Mesenchymal stem cell (in vitro differentiated cells and primary cell): ENCODE measurements around the gene ZBTB3.

Source experiments
- DNase-seq: peaks from one replicate; pipeline ENCODE4 v3.0.0-alpha.2; 2013
- H2AFZ ChIP-seq: one replicate; pipeline ENCODE4 v1.6.1; 2013; ENCODE audit warnings: low read depth, mild to moderate bottlenecking, control low read depth, inconsistent platforms, low read length, moderate library complexity
- H2AK5ac ChIP-seq: 2 replicates; pipeline ENCODE4 v1.6.1; 2013; ENCODE audit warnings: low read length, moderate library complexity, mild to moderate bottlenecking, inconsistent platforms; ENCODE audit not compliant: severe bottlenecking
- H2BK120ac ChIP-seq: one replicate; pipeline ENCODE4 v1.6.1; 2013; ENCODE audit warnings: low read depth, mild to moderate bottlenecking, inconsistent platforms, low read length, moderate library complexity
- H2BK12ac ChIP-seq, 2 experiments: one replicate each; pipeline ENCODE4 v1.6.1; 2013; ENCODE audit warnings: inconsistent platforms in 2 of 2, low read length in 2 of 2, mild to moderate bottlenecking in 2 of 2, moderate library complexity in 2 of 2, control low read depth in 1 of 2
- H2BK15ac ChIP-seq: one replicate; pipeline ENCODE4 v1.6.1; 2013; ENCODE audit warnings: mild to moderate bottlenecking, low read depth, inconsistent platforms; ENCODE audit not compliant: poor library complexity, severe bottlenecking
- H2BK5ac ChIP-seq: 2 replicates; pipeline ENCODE4 v1.6.1; 2013; ENCODE audit warnings: low read depth, mild to moderate bottlenecking, low read length, control low read depth, inconsistent platforms; ENCODE audit not compliant: poor library complexity, severe bottlenecking
- H3K14ac ChIP-seq, 2 experiments: one replicate each; pipeline ENCODE4 v1.6.1; 2013; ENCODE audit warnings: inconsistent platforms in 2 of 2, low read length in 2 of 2, control low read depth in 1 of 2, mild to moderate bottlenecking in 1 of 2, moderate library complexity in 1 of 2
- H3K18ac ChIP-seq, 2 experiments: one replicate each; pipeline ENCODE4 v1.6.1; 2013; ENCODE audit warnings: inconsistent platforms in 2 of 2, low read length in 2 of 2, control low read depth in 1 of 2, low read depth in 1 of 2, mild to moderate bottlenecking in 1 of 2
- H3K23ac ChIP-seq, 2 experiments: one replicate each; pipeline ENCODE4 v1.6.1; 2013; ENCODE audit warnings: inconsistent platforms in 2 of 2, low read length in 2 of 2, mild to moderate bottlenecking in 2 of 2, moderate library complexity in 2 of 2, control low read depth in 1 of 2
- H3K27ac ChIP-seq: 2 replicates; pipeline ENCODE4 v1.5.1; 2013; ENCODE audit warnings: mild to moderate bottlenecking, moderate library complexity, low read length, control low read depth, inconsistent platforms; ENCODE audit not compliant: poor library complexity, severe bottlenecking
- H3K27me3 ChIP-seq, 2 experiments: 2 replicates each; pipeline versions ENCODE4 v1.6.1 to v1.7.0; 2013; ENCODE audit warnings: low read length in 2 of 2, mild to moderate bottlenecking in 2 of 2, moderate library complexity in 2 of 2, control low read depth in 1 of 2, inconsistent platforms in 1 of 2; ENCODE audit not compliant: control insufficient read depth in 1 of 2, insufficient read depth in 1 of 2
- H3K36me3 ChIP-seq, 2 experiments: 2 replicates each; pipeline versions ENCODE4 v1.6.1 to v1.7.0; 2013; ENCODE audit warnings: low read length in 2 of 2, control low read depth in 1 of 2, inconsistent platforms in 1 of 2, low read depth in 1 of 2, mild to moderate bottlenecking in 1 of 2; ENCODE audit not compliant: insufficient read depth in 2 of 2, control insufficient read depth in 1 of 2
- H3K4ac ChIP-seq, 2 experiments: one replicate each; pipeline ENCODE4 v1.6.1; 2013; ENCODE audit warnings: inconsistent platforms in 2 of 2, low read length in 2 of 2, mild to moderate bottlenecking in 2 of 2, moderate library complexity in 2 of 2, control low read depth in 1 of 2, low read depth in 1 of 2
- H3K4me1 ChIP-seq: 2 replicates; pipeline ENCODE4 v1.6.1; 2013; ENCODE audit warnings: low read depth, low read length, control low read depth; ENCODE audit not compliant: control insufficient read depth, insufficient read depth
- H3K4me2 ChIP-seq: 2 replicates; pipeline ENCODE4 v1.6.1; 2013; ENCODE audit warnings: low read length, mild to moderate bottlenecking, inconsistent platforms; ENCODE audit not compliant: poor library complexity, severe bottlenecking
- H3K4me3 ChIP-seq, 2 experiments: 2 replicates each; pipeline versions ENCODE4 v1.5.1 to v1.7.0; 2013; ENCODE audit warnings: low read length in 2 of 2, mild to moderate bottlenecking in 2 of 2, control low read depth in 1 of 2, low read depth in 1 of 2; ENCODE audit not compliant: insufficient read depth in 1 of 2
- H3K79me1 ChIP-seq: replicated peaks from 2 replicates; pipeline ENCODE4 v1.6.1; 2013; ENCODE audit warnings: mild to moderate bottlenecking, control low read depth, low read length, inconsistent platforms; ENCODE audit not compliant: poor library complexity, severe bottlenecking
- H3K9ac ChIP-seq: 2 replicates; pipeline ENCODE4 v1.7.0; 2013; ENCODE audit warnings: mild to moderate bottlenecking, low read length, moderate library complexity
- H3K9me3 ChIP-seq: 2 replicates; pipeline ENCODE4 v1.7.0; 2013; ENCODE audit warnings: mild to moderate bottlenecking, low read length; ENCODE audit not compliant: control insufficient read depth
- H4K8ac ChIP-seq: one replicate; pipeline ENCODE4 v1.6.1; 2013; ENCODE audit warnings: inconsistent platforms, mild to moderate bottlenecking, low read length, moderate library complexity
- H4K91ac ChIP-seq: one replicate; pipeline ENCODE4 v1.6.1; 2013; ENCODE audit warnings: mild to moderate bottlenecking, low read length, inconsistent platforms
- WGBS: methylation state at CpG from one replicate; pipeline ENCODE4 v1.1.7; 2013; ENCODE audit warnings: mixed read lengths; 5-methylcytosine and 5-hydroxymethylcytosine counted together

The ZBTB3 gene

DNA sequence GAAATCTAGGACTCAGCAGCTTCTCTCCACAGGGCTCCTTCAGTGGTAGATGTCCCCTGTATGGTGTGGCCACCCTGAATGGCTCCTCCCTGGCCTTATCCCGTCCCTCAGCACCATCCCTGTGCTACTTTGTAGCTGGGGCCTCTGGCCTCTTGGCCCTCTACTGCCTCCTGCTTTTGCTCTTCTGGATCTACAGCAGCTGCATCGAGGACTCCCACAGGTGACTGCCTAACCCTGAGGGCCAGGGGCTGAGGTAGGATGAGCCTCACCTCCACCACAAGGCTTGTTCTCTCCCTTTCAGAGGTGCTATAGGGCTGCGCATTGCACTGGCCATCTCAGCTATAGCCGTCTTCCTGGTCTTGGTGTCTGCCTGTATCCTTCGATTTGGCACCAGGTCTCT is 35.0 kb upstream of the ZBTB3 start:
- Histone ChIP-seq H2BK15ac (no peak overlapping the region), H4K8ac (peak overlapping the region; percentile 56), H3K27me3 (no peaks in the 10 kb centered on the region), H3K9me3 (no peaks in the 10 kb centered on the region), H3K27ac (peak overlapping the region; percentile 4), H3K4me3 (peak overlapping the region; percentile 12 to 92), H3K79me1 (peaks cover 2% of the 10 kb centered on the region), H3K4me1 (peaks cover 20% of the 10 kb centered on the region), H3K36me3 (peaks cover 42 to 50% of the 10 kb centered on the region in 2 experiments), H2BK120ac (no peak overlapping the region), H3K23ac (peak overlapping the region in 1 of 2 experiments; percentile 57), H3K9ac (peak overlapping the region; percentile 31), H3K4me2 (no peak overlapping the region), H3K4ac (no peak overlapping the region), H3K14ac (no peak overlapping the region), H2AFZ (no peak overlapping the region), H2AK5ac (no peak overlapping the region), H4K91ac (no peak overlapping the region), H2BK12ac (no peak overlapping the region), H2BK5ac (no peak overlapping the region), H3K18ac (no peak overlapping the region)
- WGBS = 93% methylated on average over 5 of the region's 5 CpGs
- DNase-seq = no peak

DNA sequence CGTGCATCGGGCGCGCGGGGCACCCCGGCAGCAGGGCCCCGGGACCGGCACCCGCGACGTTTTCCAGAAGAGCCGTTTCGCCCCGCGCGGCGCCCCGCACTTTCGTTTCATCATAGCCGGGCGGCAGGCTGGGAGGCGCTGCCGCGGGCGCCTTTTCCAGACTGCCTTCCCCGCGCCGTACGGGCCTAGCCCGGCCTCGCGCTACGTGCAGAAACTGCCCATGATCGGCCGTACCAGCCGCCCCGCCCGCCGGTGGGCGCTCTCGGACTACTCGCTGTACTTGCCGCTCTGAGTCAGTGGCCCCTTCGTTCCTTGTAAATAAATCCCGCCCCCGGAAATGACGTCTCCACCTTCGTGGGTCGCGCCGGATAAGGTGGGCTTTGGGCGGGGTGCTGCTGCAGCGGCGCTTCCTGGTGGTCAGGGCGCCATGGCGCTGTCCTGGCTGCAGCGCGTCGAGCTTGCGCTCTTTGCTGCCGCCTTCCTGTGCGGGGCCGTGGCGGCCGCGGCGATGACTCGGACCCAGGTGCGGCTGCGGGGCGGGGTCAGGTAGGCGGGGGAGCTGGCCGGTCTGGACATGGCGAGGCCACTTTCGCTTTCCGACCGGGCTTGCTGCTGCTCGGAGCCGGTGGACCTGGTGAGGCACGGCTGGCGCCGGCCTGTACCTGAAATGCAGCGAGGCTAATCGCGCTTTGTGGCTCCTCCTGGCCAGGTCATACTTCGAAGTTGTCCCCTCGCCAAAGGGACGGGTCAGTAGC is 33.2 kb upstream of the ZBTB3 start, which contains the start of gene TMEM179B:
Gene TMEM179B, plus strand, starts transcription at position 398 of the 755 bp plus-strand sequence. Its CDS starts 30 bp downstream, at position 428.
- no peak within 1 kb of the TSS for H2BK12ac ChIP-seq

DNA sequence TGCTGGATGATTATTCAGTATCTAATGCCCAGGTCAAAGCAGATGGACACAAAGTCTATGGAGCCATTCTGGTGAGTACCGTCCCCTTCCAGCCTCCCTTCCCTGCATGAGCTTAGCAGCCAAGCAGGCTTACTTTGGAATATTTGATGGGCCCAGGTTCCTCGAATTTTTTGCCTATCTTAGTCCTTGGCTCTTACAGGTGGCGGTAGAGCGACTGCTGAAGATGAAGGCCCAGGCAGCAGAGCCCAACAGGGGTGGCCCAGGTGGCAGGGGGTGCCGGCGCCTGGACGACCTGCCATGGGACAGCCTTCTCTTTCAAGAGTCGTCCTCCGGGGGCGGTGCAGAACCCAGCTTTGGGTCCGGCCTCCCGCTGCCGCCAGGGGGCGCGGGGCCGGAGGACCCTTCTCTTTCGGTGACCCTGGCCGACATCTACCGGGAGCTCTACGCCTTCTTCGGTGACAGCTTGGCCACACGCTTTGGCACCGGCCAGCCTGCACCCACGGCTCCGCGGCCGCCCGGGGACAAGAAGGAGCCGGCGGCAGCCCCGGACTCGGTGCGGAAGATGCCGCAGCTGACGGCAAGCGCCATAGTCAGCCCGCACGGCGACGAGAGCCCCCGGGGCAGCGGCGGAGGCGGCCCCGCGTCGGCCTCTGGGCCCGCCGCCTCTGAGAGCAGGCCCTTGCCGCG is 32.5 kb upstream of the ZBTB3 start:
- H2BK5ac ChIP-seq = peak overlapping the region; percentile 40
- H3K23ac ChIP-seq = no peak overlapping the region
- no peak overlapping the region for H2BK12ac ChIP-seq
- H3K4me2 ChIP-seq = peak overlapping the region; percentile 99
- H4K91ac ChIP-seq = peak overlapping the region; percentile 31
- peak overlapping the region; percentile 83 for H2AFZ ChIP-seq
- no peaks in the 10 kb centered on the region for H3K9me3 ChIP-seq
- H2BK15ac ChIP-seq = peak overlapping the region; percentile 89
- H3K18ac ChIP-seq = peak overlapping the region; percentile 75 to 86
- peaks cover 10% of the 10 kb centered on the region for H3K79me1 ChIP-seq
- no peak overlapping the region for H2AK5ac ChIP-seq
- H2BK120ac ChIP-seq = peak overlapping the region; percentile 55
- peaks cover 16% of the 10 kb centered on the region for H3K4me1 ChIP-seq
- H3K27me3 ChIP-seq = no peaks in the 10 kb centered on the region
- peak overlapping the region; percentile 91 for H3K9ac ChIP-seq
- no peak overlapping the region for H3K14ac ChIP-seq
- peaks cover 38 to 48% of the 10 kb centered on the region in 2 experiments for H3K36me3 ChIP-seq
- DNase-seq = peak; percentile 88
- peak overlapping the region in 1 of 2 experiments; percentile 69 for H3K4ac ChIP-seq
- peak overlapping the region; percentile 59 for H4K8ac ChIP-seq
- peak overlapping the region; percentile 52 for H3K27ac ChIP-seq
- H3K4me3 ChIP-seq = peak overlapping the region; percentile 90 to 92
- WGBS = 3% methylated on average over 43 of the region's 51 CpGs

More for the DNA sequence above, 33.2 kb upstream of the ZBTB3 start, which contains the start of gene TMEM179B:
- peak within 1 kb of the TSS; percentile 91 for H4K91ac ChIP-seq
- peaks cover 34 to 43% of the 10 kb centered on the region in 2 experiments for H3K36me3 ChIP-seq
- H2BK5ac ChIP-seq = peak within 1 kb of the TSS; percentile 40
- H2AK5ac ChIP-seq = no peak within 1 kb of the TSS
- peak within 1 kb of the TSS; percentile 5 to 96 for H3K4ac ChIP-seq
- H2BK15ac ChIP-seq = peak within 1 kb of the TSS; percentile 89
- peak within 1 kb of the TSS; percentile 91 for H3K9ac ChIP-seq
- H3K23ac ChIP-seq = peak within 1 kb of the TSS in 1 of 2 experiments; percentile 96
- H3K9me3 ChIP-seq = no peaks in the 10 kb centered on the region
- H2AFZ ChIP-seq = peak within 1 kb of the TSS; percentile 83
- H3K4me1 ChIP-seq = peaks cover 17% of the 10 kb centered on the region
- peak within 1 kb of the TSS in 1 of 2 experiments; percentile 98 for H3K14ac ChIP-seq
- no peaks in the 10 kb centered on the region for H3K27me3 ChIP-seq
- WGBS = under 1% methylated on average over 82 of the region's 88 CpGs
- H2BK120ac ChIP-seq = peak within 1 kb of the TSS; percentile 55
- DNase-seq = peak; percentile 98
- peak within 1 kb of the TSS; percentile 81 for H3K27ac ChIP-seq
- H3K4me3 ChIP-seq = peak within 1 kb of the TSS; percentile 90 to 92
- peak within 1 kb of the TSS; percentile 75 to 98 for H3K18ac ChIP-seq
- peak within 1 kb of the TSS; percentile 59 for H4K8ac ChIP-seq
- H3K4me2 ChIP-seq = peak within 1 kb of the TSS; percentile 99
- peaks cover 5% of the 10 kb centered on the region for H3K79me1 ChIP-seq

DNA sequence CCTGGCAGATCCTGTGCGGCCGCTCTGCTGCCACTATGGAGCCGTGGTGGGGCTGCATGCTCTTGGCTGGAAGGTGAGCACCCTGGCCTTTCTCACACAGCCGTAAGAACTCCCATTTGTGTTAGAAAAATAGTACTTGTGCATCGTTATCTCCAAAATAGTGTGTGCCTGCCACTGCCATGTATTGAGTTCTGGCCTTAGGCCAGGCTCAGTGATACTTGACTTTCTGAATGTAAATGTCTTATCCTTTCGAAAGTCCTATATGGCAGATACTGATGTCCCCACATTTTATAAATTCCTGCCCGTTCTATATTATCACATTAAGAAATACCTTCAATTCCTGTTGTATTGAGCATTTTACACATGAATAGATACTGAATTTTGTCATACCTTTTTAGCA is 28.8 kb upstream of the ZBTB3 start:
- WGBS = 94% methylated on average over 6 of the region's 7 CpGs

More for the DNA sequence above, 28.8 kb upstream of the ZBTB3 start:
- Histone ChIP-seq H3K23ac (no peak overlapping the region), H3K9me3 (no peaks in the 10 kb centered on the region), H3K4ac (no peak overlapping the region), H3K36me3 (peaks cover 34 to 45% of the 10 kb centered on the region in 2 experiments), H3K27ac (no peak overlapping the region), H3K4me1 (peaks cover 4% of the 10 kb centered on the region), H2AK5ac (no peak overlapping the region), H3K4me3 (no peak overlapping the region), H3K18ac (no peak overlapping the region), H3K79me1 (peaks cover 15% of the 10 kb centered on the region), H2BK15ac (no peak overlapping the region), H3K27me3 (no peaks in the 10 kb centered on the region), H2BK120ac (no peak overlapping the region), H2AFZ (no peak overlapping the region), H3K4me2 (no peak overlapping the region), H4K8ac (no peak overlapping the region), H2BK12ac (no peak overlapping the region), H3K14ac (no peak overlapping the region), H2BK5ac (no peak overlapping the region), H4K91ac (no peak overlapping the region), H3K9ac (no peak overlapping the region)
- no peak for DNase-seq
